Left kidney (tissue), 2 donors: ENCODE results near the gene ENAM. TPM values are rescaled to one million over a fixed set of nuclear protein-coding genes. Genes with fewer than 3 reads are reported as not detected.
"Not testable (repeated sequence)": the region's sequence is repeated elsewhere in the genome, so short reads cannot be mapped to it uniquely, and the experiment has no call there.

ENCODE experiments used
- DNase-seq: peaks from one replicate; pipeline ENCODE4 v3.0.0-alpha.2; 2013
- polyA plus RNA-seq: library from polyadenylated mRNA; unstranded; fragments of 120-200 nt; gene quantifications from one replicate; pipeline ENCODE4 v1.2.1, GENCODE V29; 2013; ENCODE audit not compliant: insufficient read length

The ENAM gene
- polyA plus RNA-seq, 1 donor: 5.1 TPM

GRCh38 chr4:70678383-70678999, 49.9 kb downstream of the ENAM start:
- no peak for DNase-seq

- peak; percentile 46 for DNase-seq
Measured at GRCh38 chr4:70680934-70681333, 52.4 kb downstream of the ENAM start.

- peak; percentile 21 for DNase-seq
Measured at GRCh38 chr4:70681704-70682103, 53.2 kb downstream of the ENAM start.

GRCh38 chr4:70682142-70682541, 53.6 kb downstream of the ENAM start:
- DNase-seq: not testable (repeated sequence)

- no peak for DNase-seq
Measured at GRCh38 chr4:70687392-70687791, 58.8 kb downstream of the ENAM start.

- DNase-seq: peak; percentile 99
Measured at GRCh38 chr4:70687821-70688794, 59.6 kb downstream of the ENAM start, which contains the start of gene UTP3. Gene UTP3, plus strand, starts transcription at chr4:70688532. Its CDS starts 146 bp downstream, at chr4:70688678.

- no peak for DNase-seq
Measured at GRCh38 chr4:70688795-70689231, 60.3 kb downstream of the ENAM start.

GRCh38 chr4:70691661-70692060, 63.1 kb downstream of the ENAM start:
- DNase-seq: no peak

- not testable (repeated sequence) for DNase-seq
Measured at GRCh38 chr4:70694633-70695032, 66.1 kb downstream of the ENAM start.

Other genes with a start within 250 kb of the ENAM start
- gene SMR3B, start 245.6 kb upstream of the ENAM start, polyA plus RNA-seq: not detected
- gene OPRPN, start 230.8 kb upstream of the ENAM start, polyA plus RNA-seq: not detected
- gene MUC7, start 156.5 kb upstream of the ENAM start, polyA plus RNA-seq: 0.08 TPM
- not detected for gene AMTN, start 110.2 kb upstream of the ENAM start, polyA plus RNA-seq
- gene AMBN, start 36.5 kb upstream of the ENAM start, polyA plus RNA-seq: 0.80 TPM
- 0.96 TPM for gene JCHAIN, start 37.8 kb downstream of the ENAM start, polyA plus RNA-seq
- 49.2 TPM for gene UTP3, start 59.8 kb downstream of the ENAM start, polyA plus RNA-seq
- gene RUFY3, start 93.2 kb downstream of the ENAM start, polyA plus RNA-seq: 212 TPM
- gene GRSF1, start 211.1 kb downstream of the ENAM start, polyA plus RNA-seq: 137 TPM